AG08396 (cell line): ENCODE data around the gene MAP2K7.
"Not testable (repeated sequence)": the region's sequence is repeated elsewhere in the genome, so short reads cannot be mapped to it uniquely, and the experiment has no call there.

Experiments used
- DNase-seq: peaks from one replicate; pipeline ENCODE4 v3.0.0; 2012; ENCODE audit warnings: low spot score, mixed read lengths

The MAP2K7 gene

DNA sequence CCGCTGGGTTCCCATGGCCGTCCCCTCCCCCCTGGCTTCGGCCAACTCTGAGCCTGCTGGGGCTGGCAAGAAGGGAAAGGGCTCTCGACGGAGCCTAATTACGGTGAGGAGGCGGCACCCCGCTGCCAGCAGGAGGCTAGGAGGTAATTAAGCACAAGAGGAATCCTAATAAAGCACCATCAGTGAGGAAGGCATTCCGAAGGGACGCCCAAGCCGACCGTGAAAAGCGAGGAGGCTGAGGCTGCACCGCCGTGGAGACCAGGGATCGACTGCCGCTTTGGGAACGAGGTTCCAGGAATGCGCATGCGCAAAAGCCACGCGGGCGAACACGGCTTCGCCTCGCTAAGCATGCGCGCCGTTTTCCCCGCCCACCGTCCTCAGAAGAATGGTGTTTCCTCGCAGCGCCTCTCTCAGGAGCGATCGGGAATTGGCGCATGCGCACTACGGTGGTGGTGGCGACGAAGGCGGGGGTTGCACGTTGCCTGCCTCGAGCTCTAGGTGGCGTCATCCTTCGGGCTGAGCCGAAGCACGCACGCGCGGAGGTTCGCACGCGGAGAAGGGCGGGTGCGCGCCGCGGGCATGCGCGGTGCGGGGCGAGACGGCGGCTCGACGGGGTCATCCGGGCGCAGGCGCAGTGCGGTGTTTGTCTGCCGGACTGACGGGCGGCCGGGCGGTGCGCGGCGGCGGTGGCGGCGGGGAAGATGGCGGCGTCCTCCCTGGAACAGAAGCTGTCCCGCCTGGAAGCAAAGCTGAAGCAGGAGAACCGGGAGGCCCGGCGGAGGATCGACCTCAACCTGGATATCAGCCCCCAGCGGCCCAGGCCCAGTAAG, at the start of gene MAP2K7:
Gene MAP2K7, plus strand, starts transcription at position 634 of the 830 bp plus-strand sequence. Its CDS starts 68 bp downstream, at position 702.
- peak; percentile 100 for DNase-seq

DNA sequence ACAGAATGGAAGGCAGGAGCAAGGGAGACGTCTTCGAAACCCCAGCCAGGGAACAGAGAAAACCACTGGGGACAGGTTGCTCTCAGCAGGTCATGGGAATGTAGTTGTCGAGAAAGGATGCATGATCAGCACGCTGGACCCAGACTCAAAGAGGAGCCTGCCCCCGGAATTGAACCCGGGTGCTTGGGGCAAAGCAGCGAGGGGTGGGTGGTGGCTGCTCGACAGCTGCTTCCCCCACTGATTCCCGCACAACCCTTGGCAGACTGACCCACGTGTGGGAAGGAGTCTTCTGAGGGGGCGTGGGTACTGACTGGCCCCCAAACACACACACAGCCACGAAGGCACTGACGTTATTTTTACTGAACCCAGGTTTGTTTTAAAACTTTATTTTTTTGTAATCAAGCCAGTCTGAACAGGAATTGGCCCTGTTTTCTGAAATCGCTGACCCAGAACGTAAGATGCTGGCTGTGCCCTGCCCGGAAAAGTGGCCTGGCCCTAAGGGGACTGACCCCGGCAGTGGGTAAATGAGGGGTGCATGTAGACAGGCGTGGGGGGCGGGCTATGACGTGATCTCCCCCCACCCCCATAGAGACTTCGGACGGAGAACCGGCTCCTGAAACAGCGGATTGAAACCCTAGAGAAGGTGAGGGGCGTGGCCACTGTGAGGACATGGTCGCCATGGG, 48.1 kb upstream of the MAP2K7 start:
- DNase-seq = no peak

DNA sequence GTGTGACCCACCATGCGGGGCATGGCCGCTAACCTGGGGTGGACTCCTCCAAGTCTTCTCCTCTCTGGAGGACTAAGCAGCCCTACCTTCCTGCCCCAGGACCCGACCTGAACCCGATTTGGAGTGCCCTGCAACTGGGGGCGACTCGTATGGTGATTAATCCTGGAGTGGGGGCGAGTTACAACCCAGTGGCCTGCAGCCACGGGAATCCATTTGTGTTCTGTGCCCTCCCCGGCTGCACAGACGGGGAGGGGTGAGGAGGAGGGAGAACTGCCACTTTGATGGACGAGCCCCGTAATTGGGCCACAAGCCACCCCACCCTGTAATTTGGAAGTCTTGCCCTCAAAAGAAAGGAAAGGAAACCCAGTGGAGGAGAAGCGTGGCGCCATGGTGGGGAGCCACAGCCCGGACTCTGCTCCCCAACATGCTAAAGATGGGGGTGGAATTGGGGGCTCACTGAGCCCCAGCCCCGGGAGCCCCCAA, 47.5 kb upstream of the MAP2K7 start:
- no peak for DNase-seq

DNA sequence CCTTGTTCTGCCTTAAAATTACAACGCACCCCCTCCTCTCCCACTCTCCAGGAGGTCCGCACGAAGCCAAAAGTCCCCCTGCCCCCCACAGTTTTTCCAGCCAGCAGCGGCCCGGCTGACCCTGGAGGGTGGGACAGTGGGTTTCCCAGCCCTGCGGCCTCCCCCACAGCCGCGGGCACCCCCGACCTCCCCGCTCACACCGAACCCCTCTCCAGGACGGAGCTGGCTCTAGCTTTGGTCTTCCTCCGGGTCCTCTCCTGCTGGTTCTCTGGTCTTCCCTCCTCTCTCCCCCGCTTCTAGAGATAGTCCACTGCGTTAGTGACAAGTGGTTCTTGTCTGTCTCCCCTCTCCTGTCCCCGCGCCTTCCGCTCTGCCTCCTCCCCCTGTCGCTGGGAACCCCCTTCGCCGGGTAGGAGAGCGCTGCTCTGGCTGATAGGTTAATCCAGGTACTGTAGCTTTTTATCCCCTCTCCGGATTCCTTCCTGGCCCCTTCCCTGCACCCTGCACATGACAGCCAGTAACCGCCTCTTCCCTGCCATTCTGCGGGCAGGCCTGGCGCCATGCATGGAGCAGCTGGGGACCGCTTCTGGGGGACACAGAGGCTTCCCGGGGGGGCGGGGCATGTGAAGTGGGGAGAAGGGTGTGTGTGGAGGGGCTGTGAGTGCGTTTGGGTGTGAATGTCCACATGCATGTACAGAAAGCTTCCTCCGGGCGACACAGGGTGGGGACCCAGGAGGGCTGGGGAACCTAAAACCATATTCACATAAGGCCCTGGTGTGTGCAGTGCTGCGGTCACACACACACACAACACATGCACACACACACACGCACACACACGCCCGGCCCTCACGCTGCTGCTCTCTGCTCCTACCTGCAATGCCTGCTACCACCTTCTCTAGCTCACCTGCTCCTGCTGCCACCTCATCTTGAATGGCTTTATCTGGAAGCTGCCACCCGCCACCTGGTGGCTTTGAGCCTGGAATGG, 46.7 kb upstream of the MAP2K7 start:
- DNase-seq = no peak

DNA sequence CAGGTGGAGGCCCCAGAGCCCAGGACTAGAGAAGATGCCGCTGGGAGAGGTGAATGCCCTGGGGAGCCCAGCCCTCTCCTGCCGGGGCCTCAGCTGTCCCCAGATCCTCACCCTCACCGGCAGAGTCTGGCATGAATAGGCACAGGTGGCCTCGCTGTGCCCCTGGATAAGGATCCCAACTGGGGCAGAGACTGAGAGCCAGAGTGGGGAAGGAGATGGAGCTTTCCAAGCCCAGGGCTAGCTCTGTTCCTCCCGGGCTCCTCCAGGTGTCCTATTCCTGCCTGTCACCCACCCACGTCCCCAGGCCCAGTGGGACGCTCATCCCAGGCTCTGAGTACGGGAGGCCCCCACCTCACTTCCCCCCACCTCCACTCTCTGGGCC, 46.0 kb upstream of the MAP2K7 start:
- DNase-seq = no peak

DNA sequence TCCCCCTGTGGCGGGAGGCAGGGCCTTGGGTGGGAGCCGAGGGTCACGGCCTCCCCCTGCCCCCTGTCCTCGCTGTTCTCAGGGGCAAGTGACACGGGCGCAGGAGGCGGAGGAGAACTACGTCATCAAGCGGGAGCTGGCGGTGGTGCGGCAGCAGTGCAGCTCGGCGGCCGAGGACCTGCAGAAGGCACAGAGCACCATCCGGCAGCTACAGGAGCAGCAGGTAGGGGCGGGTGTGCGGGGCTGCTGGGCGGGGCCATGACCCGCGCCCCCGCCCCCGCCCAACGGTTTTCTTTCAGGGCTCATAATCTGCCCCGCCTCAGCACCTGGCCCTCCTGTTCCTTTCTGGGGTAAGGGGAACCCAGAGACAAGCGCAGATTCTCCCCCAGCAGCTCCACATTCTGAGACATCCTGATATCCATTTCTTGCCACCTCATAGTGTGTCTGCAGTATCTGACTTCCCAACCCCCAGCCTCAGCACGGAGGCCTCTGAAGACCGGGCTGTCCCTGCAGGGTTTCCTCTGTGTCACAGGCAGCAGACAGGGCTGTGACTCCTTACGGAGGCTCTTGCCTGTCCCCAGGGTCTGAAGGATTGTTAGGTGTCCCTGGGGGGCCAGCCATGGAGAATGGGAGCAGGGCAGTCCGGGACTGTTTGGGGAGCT, 45.4 kb upstream of the MAP2K7 start:
- DNase-seq = no peak

DNA sequence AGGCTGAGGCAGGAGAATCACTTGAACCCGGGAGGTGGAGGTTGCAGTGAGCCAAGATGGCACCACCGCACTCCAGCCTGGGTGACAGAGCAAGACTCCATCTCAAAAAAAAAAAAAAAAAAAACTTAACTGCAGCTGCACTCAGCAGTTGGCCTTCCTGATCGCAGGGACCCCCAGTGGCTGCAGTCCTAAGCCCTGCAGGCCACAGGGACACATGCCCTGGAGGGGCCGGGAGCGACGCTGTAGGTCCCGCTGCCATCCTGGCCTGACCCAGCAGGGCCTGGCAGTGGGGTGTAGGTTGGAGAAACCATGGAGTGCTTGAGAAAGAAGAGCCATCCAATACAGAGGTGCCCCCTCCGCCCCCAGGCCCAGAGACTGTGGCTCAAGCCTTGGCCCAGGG, 44.6 kb upstream of the MAP2K7 start:
- DNase-seq = not testable (repeated sequence)

DNA sequence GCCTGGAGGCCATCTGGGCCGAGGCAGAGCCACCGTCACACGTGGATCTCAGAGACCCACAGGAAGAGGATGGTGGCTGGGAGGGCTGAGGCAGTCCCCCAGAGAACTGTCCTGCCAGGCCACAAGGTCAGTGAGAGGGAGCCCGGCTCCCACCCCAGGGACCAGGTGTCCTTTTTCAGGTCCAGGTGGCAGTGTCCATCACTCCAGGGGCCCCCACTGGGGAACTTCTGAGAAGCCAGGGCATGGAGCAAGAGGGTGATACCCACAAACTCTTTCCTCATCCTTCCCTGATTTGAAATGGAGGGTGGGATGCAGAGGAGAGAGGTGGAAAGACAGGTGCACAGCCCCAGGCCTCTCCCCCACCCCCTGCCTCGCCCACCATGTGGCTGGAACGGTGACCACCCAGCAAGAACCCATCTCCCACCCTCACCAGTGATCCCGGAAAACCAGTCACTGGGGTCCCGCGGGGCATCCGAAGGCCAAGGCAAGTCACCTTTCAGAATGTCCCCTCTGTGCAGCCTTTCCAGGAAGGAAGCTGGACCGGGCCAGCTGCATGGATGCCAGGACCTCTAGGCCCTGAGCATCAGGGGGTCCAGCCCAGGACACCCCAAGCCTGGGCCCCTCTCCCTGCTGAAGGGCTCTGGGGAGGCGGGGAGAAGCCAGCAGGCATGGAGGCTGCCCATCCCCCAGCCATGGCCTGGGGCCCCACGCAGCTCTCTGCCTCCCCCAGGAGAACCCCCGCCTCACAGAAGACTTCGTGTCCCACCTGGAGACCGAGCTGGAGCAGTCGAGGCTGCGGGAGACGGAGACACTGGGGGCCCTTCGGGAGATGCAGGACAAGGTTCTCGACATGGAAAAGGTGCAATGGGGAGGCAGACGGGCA, 43.6 kb upstream of the MAP2K7 start:
- no peak for DNase-seq

DNA sequence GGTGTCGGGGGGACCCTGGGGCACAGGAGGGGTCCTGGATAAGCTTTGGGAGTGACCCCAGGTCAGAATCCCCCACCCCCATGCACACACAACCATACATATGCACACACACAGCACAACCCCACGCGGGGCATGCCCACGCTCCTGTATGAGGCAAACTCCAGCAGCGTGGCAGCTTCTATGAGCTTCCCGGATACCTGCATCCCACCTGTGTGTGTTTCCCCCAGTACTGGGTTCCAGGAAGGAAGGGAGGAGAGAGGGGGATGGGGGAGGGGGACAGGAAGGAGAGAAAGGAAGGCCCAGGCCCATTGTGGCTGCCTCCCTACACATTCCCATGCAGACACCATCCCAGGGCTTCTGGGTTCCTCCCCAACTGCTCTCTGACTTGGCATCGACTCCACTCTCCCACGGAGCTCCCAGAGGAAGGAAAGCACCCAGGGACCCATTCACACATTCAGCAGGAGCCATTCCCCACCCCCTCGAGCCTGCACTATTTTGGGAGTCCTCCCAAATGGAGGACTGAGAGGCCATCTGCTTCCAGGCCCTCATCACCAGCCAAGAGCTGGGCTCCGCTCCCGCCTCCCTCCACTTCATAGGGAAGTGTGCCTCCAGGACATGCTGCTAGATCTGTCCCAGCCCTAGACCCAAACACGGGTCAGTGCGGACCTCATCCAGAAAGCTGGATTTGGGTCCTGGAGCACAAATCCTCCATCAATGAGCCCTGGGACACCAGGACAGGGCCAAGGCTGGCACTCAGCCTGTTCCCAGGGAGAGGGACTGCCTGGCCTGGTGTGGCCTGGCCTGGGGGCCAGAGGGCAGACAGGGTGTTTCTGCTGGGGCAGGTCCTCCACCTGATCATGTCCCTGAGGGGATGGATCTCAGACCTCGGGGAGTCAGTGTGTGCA, 42.7 kb upstream of the MAP2K7 start:
- DNase-seq = no peak

DNA sequence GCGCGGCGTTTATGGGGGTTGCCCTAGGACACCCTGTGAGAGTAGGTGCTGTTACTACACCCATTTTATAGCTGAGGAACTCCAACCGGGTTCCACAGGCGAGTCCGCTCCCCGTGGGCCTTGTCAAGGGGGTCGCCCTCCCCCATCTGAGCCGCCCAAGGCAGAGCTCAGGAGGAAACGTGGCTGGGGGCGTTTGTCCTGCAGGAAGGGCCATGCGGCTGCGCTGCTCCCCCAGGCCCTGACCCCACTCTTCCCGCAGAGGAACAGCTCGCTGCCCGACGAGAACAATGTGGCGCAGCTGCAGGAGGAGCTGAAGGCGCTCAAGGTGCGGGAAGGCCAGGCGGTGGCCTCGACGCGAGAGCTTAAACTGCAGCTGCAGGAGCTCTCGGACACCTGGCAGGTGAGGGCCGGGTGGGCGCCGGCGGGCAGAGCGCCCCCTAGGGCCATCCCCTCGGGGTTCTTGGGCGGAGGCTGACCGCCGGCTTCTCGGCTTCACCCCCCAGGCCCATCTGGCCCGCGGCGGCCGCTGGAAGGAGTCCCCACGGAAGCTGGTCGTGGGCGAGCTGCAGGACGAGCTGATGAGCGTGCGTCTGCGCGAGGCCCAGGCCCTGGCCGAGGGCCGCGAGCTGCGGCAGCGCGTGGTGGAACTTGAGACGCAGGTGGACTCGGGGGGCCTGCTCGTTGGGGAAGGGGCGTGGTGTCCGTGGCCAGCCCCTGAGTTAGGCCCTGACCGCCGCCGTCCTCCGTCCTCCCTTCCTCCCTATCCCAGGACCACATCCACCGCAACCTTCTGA, 41.9 kb upstream of the MAP2K7 start:
- DNase-seq = no peak

DNA sequence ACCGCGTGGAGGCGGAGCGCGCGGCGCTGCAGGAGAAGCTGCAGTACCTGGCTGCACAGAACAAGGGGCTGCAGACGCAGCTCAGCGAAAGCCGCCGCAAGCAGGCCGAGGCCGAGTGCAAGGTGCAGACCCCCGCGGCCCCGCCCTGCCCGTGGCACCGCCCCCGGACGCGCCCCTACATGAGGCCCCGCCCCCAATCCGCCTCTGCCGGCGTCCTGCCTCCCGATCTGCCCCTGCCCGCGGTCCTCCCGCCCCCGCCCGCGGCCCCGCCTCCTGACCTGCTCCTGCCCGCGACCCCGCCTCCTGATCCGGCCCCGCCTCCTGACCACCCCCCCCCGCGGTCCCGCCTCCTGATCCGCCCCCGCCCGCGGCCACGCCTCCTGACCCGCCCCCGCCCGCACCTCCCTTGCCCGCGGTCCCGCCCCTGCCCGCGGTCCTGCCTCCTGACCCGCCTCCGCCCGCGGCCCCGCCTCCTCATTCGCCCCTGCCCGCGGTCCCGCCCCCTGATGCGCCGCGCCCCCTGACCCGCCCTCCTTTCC, 41.2 kb upstream of the MAP2K7 start:
- peak; percentile 83 for DNase-seq

DNA sequence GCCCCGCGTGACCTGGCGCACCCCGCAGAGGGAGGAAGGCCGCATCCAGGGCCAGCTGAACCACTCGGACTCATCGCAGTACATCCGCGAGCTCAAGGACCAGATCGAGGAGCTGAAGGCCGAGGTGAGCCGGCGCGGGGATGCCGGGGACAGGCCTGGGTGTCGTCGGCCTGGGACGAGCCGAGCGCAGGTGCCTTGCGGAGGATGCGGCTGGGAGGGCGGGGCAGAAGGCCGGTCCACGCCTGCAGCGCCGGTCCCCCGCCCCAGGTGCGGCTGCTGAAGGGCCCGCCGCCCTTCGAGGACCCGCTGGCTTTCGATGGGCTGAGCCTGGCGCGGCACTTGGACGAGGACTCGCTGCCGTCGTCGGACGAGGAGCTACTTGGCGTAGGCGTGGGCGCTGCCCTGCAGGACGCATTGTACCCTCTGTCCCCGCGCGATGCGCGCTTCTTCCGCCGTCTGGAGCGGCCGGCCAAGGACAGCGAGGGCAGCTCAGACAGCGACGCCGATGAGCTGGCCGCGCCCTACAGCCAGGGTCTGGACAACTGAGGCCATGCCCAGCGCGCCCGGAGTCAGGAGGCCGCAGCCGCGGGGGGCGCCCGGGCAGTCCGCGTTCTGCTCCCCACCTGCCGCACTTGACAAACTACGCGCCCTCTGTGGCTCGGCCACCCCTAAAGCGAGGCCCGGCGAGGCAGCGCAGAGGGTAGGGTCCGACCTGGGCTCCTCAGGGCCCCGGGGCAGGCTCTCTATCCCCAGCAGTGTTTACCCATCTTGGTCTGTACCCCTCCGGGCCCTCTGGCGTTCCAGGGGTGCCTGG, 40.3 kb upstream of the MAP2K7 start:
- DNase-seq = no peak

DNA sequence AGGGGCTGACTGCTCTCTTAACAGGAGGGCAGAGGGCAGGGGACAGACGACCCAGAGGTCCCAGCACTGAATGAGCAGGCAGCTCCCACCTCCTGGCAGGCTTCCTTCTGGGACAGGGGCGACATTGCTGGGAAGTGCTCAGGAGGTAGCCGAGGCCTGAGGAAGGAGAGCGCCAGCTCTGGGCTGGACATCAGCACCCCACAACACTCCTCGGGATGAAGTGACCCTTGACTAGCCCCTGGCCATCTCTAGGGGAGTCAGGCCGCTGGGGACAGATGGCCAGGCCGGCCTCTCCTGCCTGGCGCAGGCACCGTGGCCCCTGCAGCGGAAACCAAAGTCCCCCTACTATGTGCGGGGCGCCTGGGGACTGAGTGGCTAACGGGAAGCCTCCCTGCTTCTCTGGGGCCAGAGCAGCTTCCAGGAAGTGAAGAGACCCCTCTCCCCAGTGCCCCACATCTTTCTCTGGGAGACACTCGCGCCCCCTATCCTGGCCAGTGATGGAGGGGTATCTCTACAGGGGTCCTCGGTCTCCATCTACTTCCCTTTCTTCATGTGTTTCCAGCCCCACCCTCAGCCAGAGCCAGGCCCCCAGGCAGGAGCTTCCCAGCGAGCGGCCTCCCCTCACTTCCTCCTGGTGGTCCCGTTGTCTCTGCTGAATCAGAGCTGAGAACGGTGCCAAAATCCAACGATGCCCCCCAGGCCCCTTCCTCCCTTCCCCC, 39.5 kb upstream of the MAP2K7 start:
- DNase-seq = no peak

DNA sequence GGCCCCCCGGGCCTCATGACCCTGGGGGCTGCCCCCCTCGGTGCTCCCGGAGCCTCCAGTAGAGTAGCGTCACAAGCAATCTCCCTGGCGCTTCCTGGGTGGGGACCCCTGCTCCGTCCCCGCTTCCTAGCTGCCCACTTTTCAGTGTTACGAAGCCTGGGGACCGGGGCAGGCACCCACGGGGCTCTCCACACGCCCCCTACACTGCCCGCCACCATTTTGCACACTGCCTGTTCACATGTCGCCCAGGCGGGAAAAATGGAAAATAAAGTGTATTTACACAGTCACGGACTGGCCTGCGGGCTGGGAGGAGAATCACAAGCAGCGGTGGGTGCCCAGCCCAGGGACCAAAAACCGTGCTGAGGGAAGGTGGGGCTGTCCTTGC, 39.0 kb upstream of the MAP2K7 start:
- DNase-seq = no peak

DNA sequence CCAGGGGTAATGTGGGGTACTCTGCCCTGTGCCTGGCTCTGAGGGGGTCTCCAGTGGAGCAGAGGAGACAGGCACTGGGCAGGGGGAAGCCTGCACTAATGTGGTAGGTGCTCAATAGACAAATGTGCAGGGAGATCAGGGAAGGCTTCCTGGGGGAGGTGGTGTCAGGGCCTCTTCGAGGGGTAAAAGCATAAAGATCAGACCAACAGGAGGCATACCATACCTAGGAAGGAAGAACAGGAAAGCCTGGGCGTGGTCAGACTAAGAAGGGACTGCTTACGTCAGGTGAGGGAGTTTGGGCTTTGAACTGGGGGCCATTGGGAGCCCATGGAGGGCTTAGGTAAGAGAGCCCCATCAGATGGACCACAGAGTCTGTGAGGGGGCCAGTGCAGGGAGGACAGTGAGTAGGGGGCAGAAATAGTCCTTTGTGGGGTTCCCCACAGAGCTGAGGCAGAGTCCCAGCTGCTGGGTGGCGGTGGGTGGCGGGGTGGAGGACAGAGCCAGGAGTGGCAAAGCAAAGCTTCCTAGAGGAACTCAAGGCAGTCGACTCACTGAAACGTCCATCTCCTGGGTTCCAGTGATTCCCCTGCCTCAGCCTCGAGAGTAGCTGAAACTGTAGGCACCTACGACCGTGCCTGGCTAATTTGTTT, 38.3 kb upstream of the MAP2K7 start:
- no peak for DNase-seq

DNA sequence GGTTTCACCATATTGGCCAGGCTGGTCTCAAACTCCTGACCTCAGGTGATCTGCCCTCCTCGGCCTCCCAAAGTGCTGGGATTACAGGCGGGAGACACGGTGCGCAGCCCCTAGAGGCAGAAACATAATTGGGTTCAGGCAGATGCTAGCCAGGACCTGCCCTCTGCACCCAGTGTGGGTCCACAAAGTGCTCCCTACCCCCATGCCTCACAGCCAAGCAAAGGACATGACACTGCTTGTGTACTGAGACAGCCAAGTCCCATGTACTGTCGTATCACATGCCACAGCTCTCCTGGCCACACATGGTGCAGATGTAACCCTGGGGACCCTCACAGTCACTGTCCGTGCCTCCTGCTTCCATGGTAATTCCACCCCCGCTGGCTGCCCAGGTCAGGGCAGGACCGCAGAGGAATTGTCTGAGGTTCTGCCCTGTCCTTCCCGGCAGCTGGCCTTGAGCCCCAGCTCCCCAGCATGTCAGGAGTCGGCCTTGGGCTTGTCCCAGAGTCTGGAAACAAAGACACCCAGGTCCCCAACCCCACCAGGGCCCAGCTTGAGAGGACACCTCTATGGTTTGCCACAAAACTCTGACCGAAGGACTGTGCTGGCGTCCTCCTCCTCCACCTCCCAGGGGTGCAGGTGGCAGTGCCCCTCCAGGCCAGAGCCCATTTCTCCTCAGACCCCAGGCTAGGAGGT, 37.1 kb upstream of the MAP2K7 start:
- DNase-seq = no peak
